GM13976 (cell line): ENCODE measurements around the gene PKNOX2.

ENCODE experiments used
- DNase-seq: peaks from one replicate; pipeline ENCODE4 v3.0.0; 2012; ENCODE audit warnings: low spot score
- in situ Hi-C: fragments of 300-500 bp; cut with MboI; formaldehyde crosslinking; loops from one replicate; pipeline ENCODE4 v1.12.0; 2022; ENCODE audit warnings: low sequenced_read_pairs, mixed read lengths, inconsistent platforms; ENCODE audit not compliant: unreplicated experiment
- TF ChIP-seq, protein P1 (sequence below): IDR thresholded peaks from 2 replicates; pipeline ENCODE4 v1.5.1; 2012; ENCODE audit warnings: borderline replicate concordance, mild to moderate bottlenecking; ENCODE audit not compliant: insufficient read depth; ENCODE audit errors: extremely low read depth, missing control alignments, control extremely low read depth

The PKNOX2 gene

DNA sequence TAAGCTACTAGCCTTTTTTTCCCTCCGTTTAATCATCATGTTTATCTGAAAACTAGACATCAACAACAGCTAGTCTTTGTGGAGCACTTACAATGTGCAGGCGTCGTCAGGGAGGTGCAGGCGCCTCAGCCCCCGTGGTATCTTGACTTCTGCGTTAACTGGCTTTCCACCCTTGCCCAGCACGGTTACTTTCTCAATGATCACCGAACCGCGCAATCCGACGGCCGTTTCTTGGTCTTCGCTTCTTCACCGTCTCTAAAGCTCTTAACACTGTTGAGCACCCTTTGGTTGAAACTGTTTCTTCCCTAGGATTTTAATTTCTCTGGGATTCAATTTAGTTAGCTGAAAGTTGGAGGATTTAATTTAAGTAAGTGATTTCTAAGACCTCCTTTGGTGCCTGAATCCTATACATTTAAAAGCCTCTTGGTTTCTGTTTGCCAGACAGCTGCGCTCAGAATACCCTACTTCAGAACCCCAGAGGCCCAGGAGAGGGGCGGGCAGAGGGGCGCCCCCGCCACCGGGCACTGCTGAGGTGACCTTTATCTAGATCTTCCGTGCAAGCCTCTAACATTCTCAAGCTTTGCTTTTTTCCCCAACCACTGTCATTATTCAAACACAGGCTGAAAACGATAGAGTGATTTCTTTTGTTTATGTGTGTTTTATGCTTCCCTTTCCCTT, 35.1 kb upstream of the PKNOX2 start:
- TF ChIP-seq, protein P1, sequence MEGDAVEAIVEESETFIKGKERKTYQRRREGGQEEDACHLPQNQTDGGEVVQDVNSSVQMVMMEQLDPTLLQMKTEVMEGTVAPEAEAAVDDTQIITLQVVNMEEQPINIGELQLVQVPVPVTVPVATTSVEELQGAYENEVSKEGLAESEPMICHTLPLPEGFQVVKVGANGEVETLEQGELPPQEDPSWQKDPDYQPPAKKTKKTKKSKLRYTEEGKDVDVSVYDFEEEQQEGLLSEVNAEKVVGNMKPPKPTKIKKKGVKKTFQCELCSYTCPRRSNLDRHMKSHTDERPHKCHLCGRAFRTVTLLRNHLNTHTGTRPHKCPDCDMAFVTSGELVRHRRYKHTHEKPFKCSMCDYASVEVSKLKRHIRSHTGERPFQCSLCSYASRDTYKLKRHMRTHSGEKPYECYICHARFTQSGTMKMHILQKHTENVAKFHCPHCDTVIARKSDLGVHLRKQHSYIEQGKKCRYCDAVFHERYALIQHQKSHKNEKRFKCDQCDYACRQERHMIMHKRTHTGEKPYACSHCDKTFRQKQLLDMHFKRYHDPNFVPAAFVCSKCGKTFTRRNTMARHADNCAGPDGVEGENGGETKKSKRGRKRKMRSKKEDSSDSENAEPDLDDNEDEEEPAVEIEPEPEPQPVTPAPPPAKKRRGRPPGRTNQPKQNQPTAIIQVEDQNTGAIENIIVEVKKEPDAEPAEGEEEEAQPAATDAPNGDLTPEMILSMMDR: no peak
- in situ Hi-C loops: no loop called here
- DNase-seq: no peak

DNA sequence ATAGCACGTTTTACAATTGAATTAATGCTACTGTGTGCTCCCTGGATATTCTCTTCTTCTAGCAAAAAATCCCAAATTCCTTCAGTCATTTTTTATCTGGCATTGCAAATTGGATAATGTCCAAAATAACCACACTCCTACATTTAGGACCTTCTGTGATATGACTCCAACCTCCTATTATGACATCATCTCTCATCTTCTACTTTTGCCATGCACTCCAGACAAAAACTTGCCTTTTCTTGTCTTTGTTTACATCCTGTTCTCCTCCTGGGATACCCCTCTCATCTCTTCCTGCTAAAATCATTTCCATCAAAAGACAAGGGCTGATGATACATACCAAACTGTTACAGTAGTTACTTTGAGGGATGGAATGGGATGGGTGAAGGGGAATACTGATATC, 32.5 kb upstream of the PKNOX2 start:
- no peak for DNase-seq
- in situ Hi-C loops: loop anchor here (10.0 kb wide), 1 partner anchor 177 kb away; the partner anchor contains the start of gene CCDC15
- TF ChIP-seq, protein P1: no peak

GRCh38 chr11:125132596-125132995, 32.0 kb upstream of the PKNOX2 start:
- DNase-seq: no peak
- TF ChIP-seq, protein P1: no peak
- in situ Hi-C loops: loop anchor here (10.0 kb wide), 1 partner anchor 178 kb away; the partner anchor contains the start of gene CCDC15

DNA sequence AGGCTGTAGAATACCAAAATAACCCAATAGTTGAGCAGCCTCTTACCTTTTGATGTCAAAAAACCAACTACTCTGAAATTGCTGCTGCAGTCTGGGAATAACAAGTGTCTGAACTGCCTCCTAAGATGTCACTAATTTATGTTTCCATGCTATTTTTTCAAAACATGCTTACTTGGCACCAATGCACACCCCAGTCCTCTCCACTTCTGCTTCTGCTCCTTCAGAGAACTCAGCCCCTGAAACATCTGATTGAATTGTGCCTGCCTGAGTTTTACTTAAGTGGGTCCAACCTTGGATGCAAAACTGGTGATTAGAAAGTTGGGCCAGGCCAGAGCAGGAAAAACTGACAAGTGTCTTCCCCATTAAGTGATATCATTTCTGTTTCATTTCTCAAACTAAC, 28.6 kb upstream of the PKNOX2 start:
- TF ChIP-seq, protein P1: no peak
- DNase-seq: no peak
- in situ Hi-C loops: loop anchor here (10.0 kb wide), 1 partner anchor 181 kb away; the partner anchor contains the start of gene CCDC15

DNA sequence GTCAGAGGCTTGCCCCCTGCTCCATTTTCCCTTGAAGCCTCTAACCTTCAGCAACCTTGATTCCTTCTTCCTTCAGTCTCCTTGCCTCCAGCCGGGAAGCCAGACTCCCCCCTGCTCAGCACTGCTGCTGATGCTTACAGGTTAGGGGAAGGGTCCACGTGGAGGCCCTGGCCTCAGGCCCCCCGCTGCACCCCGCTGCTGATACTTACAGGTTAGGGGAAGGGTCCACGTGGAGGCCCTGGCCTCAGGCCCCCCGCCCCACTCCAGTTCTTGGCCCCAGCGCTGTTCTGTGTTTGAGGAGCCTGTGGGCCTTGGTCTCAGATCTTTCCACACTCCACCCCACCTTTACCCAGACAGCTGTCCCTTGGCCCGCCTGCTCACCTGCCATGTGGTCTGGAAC, 25.6 kb upstream of the PKNOX2 start:
- TF ChIP-seq, protein P1: no peak
- in situ Hi-C loops: loop anchor here (10.0 kb wide), 1 partner anchor 184 kb away; the partner anchor contains the start of gene CCDC15
- DNase-seq: no peak

GRCh38 chr11:125139778-125140177, 24.8 kb upstream of the PKNOX2 start:
- in situ Hi-C loops: loop anchor here (10.0 kb wide), 1 partner anchor 185 kb away; the partner anchor contains the start of gene CCDC15
- no peak for DNase-seq
- TF ChIP-seq, protein P1: no peak
